Lower lobe of right lung (tissue), 2 donors: Measurements from ENCODE around the gene RNF19B. TPM values are rescaled to one million over a fixed set of nuclear protein-coding genes. Genes with fewer than 3 reads are reported as not detected.
"Not testable (repeated sequence)": the region's sequence is repeated elsewhere in the genome, so short reads cannot be mapped to it uniquely, and the experiment has no call there.

ENCODE experiments used
- ATAC-seq, 2 donors: fragments of 200-7000 bp; cut with Tn5 transposase; one replicate each; pipeline ENCODE4 v1.9.1; 2020 to 2022; ENCODE audit warnings: mild to moderate bottlenecking in 2 of 2, moderate library complexity in 2 of 2
- DNase-seq: peaks from one replicate; pipeline ENCODE4 v3.0.0-alpha.2; 2020
- H3K27ac ChIP-seq: fragments of 200-600 bp; one replicate; pipeline ENCODE4 v1.8.0; 2022
- H3K27me3 ChIP-seq: fragments of 200-600 bp; one replicate; pipeline ENCODE4 v1.8.0; 2022; ENCODE audit warnings: low read depth
- H3K36me3 ChIP-seq: fragments of 200-600 bp; one replicate; pipeline ENCODE4 v1.8.0; 2022; ENCODE audit warnings: mild to moderate bottlenecking
- H3K4me1 ChIP-seq: fragments of 200-600 bp; one replicate; pipeline ENCODE4 v1.8.0; 2022
- H3K4me3 ChIP-seq: fragments of 200-600 bp; one replicate; pipeline ENCODE4 v1.8.0; 2022; ENCODE audit warnings: mild to moderate bottlenecking
- H3K9me3 ChIP-seq: fragments of 200-600 bp; one replicate; pipeline ENCODE4 v1.8.0; 2022
- intact Hi-C: fragments of 100-400 bp; cut with DNase I; formaldehyde crosslinking; loops from one replicate; pipeline ENCODE4 v1.11.0; 2022
- total RNA-seq: library from RNA; stranded (reverse); fragmentation: NEBNext Ultra II Directional; extraction: Animal tissue kit (Norgen Biotek cat#: 25700); gene quantifications from one replicate; pipeline ENCODE4 v1.2.1, GENCODE V29; 2021
- TF ChIP-seq, protein P1 (sequence below): fragments of 200-600 bp; IDR thresholded peaks from one replicate; pipeline ENCODE4 v1.8.0; 2022; ENCODE audit warnings: antibody characterized with exemption, mild to moderate bottlenecking
- donor health status: DM: no; HTN: yes; CAD: no; lungs with severe emphysema.

The RNF19B gene
- total RNA-seq, 1 donor from 2014 or later: 27.9 TPM

DNA sequence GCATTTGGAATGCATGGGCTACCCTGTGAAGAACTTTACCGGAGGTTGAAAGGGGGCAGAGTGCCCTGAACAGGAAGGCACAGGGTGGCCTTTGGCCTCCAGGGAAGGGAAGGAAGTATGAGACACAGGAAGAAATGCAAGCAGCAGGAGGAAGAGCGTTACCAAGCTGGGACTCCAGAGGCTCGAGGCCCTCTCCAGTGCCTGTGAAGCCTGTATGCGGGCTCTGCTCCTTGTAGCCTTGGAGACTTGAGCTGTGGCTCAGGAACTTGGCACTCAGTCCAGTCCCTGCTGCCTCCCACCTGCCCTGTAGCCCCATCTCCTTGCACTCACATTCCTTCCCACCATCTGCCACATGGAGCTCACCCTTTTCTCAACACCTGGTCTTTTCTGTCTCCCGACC, 33.5 kb upstream of the RNF19B start:
- Histone ChIP-seq H3K9me3 (no peaks in the 10 kb centered on the region), H3K36me3 (no peaks in the 10 kb centered on the region), H3K4me1 (peaks cover 34% of the 10 kb centered on the region), H3K27ac (peak overlapping the region; percentile 48), H3K4me3 (no peak overlapping the region), H3K27me3 (no peaks in the 10 kb centered on the region)
- ATAC-seq (peak; percentile 49 to 53), DNase-seq (no peak)
- TF ChIP-seq, protein P1, sequence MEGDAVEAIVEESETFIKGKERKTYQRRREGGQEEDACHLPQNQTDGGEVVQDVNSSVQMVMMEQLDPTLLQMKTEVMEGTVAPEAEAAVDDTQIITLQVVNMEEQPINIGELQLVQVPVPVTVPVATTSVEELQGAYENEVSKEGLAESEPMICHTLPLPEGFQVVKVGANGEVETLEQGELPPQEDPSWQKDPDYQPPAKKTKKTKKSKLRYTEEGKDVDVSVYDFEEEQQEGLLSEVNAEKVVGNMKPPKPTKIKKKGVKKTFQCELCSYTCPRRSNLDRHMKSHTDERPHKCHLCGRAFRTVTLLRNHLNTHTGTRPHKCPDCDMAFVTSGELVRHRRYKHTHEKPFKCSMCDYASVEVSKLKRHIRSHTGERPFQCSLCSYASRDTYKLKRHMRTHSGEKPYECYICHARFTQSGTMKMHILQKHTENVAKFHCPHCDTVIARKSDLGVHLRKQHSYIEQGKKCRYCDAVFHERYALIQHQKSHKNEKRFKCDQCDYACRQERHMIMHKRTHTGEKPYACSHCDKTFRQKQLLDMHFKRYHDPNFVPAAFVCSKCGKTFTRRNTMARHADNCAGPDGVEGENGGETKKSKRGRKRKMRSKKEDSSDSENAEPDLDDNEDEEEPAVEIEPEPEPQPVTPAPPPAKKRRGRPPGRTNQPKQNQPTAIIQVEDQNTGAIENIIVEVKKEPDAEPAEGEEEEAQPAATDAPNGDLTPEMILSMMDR: no peak
- intact Hi-C loops: no loop called here

DNA sequence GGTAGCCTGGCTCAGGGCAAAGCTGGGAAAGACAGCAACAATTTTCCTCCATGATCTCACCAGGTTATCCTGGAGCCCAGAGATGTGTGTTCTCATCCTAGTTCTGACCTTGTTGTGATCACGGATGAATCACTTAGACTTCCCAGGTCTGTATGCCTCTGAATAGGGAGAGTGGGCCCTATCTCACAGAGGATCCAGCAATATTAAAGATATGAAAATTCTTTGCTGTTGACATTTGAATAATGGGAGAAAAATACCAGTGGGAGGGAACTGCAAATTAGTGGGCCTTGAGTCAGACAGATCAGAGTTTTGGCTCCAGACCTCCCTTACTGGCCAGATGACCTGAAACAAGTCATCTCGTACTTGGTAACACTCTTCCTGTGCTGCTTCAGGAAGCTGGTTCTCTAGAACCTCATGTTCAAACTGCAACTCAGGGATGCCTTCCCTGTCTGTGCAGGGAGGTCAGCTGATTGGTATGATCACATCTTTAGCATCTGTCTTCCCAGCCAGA, 32.8 kb upstream of the RNF19B start:
- Histone ChIP-seq H3K4me1 (peaks cover 40% of the 10 kb centered on the region), H3K4me3 (no peak overlapping the region), H3K9me3 (no peaks in the 10 kb centered on the region), H3K27me3 (no peaks in the 10 kb centered on the region), H3K36me3 (no peaks in the 10 kb centered on the region), H3K27ac (peak overlapping the region; percentile 48)
- TF ChIP-seq, protein P1: no peak
- DNase-seq (no peak), ATAC-seq (peak in 1 of 2 donors; percentile 13)
- intact Hi-C loops: no loop called here

DNA sequence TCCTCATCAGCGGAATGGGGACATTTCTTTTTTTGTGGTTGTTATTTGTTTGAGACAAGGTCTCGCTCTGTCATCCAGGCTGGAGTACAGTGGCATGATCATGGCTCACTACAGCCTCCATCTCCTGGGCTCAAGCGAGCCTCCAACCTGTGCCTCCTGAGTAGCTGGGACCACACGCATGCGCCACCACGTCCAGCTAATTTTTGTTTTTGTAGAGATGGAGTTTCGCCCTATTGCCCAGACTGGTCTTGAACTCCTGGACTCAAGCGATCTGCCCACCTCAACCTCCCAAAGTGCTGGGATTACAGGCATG, 28.7 kb upstream of the RNF19B start:
- peaks cover 67% of the 10 kb centered on the region for H3K4me1 ChIP-seq
- ATAC-seq, intact Hi-C loops, H3K27me3 ChIP-seq, H3K36me3 ChIP-seq, DNase-seq, H3K4me3 ChIP-seq, H3K9me3 ChIP-seq: not testable (repeated sequence)
- H3K27ac ChIP-seq: peak overlapping the region; percentile 84

DNA sequence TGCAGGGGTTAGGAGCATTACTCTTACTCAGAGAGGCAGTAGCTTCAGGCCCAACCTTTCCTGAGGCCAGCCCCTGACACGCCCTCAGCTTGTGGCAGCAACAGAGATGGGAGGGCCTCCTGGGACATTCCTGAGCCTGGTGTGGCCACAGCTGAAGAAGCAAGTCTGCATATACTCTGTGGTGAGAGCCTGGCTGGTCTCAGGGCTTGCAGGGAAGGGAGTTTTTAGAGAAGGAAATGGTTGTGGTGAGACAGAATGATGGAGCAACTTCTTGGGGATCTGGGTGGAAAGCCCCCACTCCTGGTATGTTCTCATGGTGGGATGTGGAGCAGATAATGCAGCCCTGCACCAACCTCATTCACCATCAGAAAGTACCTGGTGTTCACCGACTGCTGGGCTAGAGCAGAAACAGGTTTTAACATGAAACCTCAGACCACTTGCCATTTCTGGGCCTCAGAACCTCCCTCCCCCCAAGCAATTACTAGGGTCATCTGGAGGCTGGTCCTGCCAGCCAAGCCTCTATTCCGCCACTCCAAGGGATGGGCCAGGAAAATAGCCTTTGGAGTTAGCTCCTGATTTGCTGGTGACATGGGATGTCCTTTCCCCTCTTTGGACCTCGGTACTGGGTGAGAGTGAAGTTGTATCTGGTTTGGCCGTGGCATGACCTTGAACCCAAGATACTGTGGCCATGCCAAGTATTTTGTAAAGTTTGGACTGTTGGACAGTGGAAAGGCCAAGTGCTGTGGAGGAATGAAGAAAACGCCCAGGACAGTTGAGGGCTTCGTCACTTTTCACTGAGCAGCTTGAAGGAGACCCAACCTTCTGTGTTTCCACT, 28.1 kb upstream of the RNF19B start:
- Histone ChIP-seq H3K9me3 (no peaks in the 10 kb centered on the region), H3K36me3 (no peaks in the 10 kb centered on the region), H3K27me3 (no peaks in the 10 kb centered on the region), H3K27ac (peak overlapping the region; percentile 84), H3K4me3 (no peak overlapping the region), H3K4me1 (peaks cover 65% of the 10 kb centered on the region)
- DNase-seq: peak; percentile 93
- TF ChIP-seq, protein P1: no peak
- intact Hi-C loops: no loop called here
- ATAC-seq: peak; percentile 93 to 97

DNA sequence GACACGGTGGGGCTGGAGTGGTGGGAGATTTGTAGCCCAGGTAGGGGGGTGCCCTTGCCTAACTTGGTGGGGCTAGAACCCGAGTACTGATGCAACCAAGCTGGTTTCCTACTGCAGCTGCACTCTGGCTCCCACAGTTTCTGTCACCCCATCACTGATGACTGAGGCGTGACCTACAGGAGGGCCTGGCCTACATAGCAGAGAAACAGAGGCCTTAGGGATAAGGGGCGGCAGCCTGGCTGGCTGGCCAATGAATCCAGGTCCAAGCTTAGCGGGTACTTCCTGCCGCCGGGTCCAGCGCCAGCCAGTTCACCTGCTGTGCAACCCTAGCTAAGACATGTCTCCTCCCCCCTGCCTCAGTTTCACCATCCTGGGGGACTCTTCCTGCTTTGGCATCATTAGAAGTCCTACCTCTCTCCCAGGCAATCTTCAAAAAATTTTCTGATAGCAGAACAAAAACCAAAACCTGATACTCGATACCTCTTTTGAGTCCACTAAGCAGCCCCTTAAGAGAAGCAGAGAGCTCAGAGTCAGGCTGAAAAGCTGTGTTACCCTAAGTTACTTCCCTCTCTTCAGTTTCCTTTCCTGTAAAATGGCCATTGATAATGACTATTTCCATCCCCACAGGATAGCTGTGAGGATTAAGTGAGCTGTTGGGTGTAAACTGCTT, 27.3 kb upstream of the RNF19B start:
- ATAC-seq (no peak), DNase-seq (no peak)
- intact Hi-C loops: no loop called here
- H3K36me3 ChIP-seq: no peaks in the 10 kb centered on the region
- H3K27ac ChIP-seq: peak overlapping the region; percentile 84
- no peaks in the 10 kb centered on the region for H3K27me3 ChIP-seq
- TF ChIP-seq, protein P1: no peak
- H3K9me3 ChIP-seq: no peaks in the 10 kb centered on the region
- peaks cover 58% of the 10 kb centered on the region for H3K4me1 ChIP-seq
- H3K4me3 ChIP-seq: no peak overlapping the region

DNA sequence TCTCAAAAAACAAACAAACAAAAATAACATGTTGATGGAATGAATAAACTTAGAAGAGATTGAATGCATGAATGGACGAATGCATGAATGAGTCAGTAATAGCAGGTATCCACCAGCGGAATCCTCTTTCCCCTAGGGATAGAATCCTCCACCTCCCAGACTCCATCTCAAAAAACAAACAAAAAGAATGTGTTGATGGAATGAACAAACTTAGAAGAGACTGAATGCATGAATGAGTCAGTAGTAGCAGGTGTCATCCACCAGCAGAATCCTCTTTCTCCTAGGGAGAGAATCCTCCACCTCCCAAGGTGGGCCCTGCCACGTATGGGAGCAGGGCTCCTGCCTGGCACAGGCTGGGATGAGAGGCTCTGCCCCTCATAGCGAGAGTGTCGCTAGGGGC, 26.8 kb upstream of the RNF19B start:
- Histone ChIP-seq H3K36me3 (no peaks in the 10 kb centered on the region), H3K4me3 (no peak overlapping the region), H3K4me1 (peaks cover 55% of the 10 kb centered on the region), H3K27me3 (no peaks in the 10 kb centered on the region), H3K27ac (peak overlapping the region; percentile 84), H3K9me3 (no peaks in the 10 kb centered on the region)
- intact Hi-C loops: no loop called here
- TF ChIP-seq, protein P1: no peak
- DNase-seq: no peak
- no peak for ATAC-seq
